GM19328 (cell line): Measurements from ENCODE around the gene FEN1.

Source experiments
- ATAC-seq: cut with Tn5 transposase; IDR thresholded peaks from one replicate; pipeline ENCODE4 v1.9.1; 2021; ENCODE audit warnings: mild to moderate bottlenecking, moderate library complexity; ENCODE audit not compliant: unreplicated experiment

Gene FEN1

DNA sequence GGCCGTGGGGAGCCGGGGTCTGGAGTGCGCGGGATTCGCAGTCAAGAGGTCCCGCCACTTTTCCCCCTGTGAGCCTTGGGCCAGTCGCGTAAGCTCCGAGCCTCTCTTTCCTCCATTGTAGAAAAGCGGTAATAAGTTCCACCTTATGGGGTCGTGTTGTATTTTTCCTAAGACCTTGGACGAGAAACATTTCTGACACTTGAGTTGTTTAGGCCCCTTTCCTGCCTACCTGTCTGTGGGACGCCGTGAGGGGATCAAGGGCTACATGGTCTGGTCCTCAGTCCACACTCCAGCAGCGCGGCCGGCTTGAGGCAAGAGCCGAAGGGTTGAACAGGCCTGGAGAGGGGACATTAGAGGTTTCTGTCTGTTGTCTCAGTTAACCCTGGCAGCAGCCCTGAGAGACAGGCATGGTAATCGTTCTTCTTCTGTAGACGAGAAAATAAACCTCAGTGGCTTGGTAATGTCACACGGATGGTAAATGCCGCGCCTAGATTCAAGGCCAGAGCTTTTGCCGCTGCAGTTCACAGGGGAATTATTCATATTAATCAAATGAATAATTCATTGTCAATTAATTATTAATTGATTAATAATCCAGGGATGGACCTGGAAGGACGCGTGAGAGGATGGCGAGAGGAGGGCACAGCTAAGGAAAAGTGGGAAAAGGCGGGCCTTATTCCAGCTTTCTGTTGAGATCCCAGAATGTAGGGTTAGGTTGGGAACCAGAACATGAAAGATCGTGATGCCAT lies 545 bp downstream of the FEN1 start:
- no peak for ATAC-seq

DNA sequence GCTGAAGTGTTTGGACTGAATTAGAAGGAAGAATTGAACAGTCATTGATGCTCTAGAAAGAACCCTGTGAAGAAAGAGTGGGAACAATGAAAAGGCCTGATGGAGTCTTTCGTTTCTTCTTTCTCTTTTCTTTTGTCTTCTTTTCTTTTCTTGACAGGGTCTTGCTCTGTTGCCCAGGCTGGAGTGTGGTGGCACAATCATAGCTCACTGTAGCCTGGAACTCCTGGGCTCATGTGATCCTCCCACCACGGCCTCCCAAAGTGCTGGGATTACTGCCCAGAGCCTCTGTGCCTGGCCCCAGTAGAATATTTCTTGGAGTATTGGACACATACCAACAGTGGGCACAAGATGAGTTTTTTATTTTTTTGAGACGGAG lies 1.1 kb downstream of the FEN1 start:
- no peak for ATAC-seq

DNA sequence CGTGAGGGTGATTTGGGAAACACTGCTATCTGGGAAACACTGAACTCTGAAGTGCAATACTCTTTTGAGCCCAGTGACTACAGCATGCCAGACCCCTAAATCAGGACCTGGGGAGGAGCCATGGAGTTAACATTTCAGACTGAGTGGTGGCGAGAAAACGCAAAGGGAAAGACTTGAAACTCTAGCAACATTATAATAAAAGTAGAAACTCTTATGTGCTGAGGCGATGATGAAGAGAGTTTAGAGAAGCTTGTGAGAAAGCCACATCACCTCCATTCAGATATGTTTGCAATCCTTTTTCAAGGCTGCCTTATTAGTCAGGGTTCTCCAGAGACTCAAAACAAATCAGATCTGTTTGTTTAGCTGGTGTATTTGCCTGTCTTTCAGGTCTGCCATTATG lies 1.9 kb downstream of the FEN1 start:
- no peak for ATAC-seq

DNA sequence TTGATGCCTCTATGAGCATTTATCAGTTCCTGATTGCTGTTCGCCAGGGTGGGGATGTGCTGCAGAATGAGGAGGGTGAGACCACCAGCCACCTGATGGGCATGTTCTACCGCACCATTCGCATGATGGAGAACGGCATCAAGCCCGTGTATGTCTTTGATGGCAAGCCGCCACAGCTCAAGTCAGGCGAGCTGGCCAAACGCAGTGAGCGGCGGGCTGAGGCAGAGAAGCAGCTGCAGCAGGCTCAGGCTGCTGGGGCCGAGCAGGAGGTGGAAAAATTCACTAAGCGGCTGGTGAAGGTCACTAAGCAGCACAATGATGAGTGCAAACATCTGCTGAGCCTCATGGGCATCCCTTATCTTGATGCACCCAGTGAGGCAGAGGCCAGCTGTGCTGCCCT lies 2.7 kb downstream of the FEN1 start:
- ATAC-seq = no peak

DNA sequence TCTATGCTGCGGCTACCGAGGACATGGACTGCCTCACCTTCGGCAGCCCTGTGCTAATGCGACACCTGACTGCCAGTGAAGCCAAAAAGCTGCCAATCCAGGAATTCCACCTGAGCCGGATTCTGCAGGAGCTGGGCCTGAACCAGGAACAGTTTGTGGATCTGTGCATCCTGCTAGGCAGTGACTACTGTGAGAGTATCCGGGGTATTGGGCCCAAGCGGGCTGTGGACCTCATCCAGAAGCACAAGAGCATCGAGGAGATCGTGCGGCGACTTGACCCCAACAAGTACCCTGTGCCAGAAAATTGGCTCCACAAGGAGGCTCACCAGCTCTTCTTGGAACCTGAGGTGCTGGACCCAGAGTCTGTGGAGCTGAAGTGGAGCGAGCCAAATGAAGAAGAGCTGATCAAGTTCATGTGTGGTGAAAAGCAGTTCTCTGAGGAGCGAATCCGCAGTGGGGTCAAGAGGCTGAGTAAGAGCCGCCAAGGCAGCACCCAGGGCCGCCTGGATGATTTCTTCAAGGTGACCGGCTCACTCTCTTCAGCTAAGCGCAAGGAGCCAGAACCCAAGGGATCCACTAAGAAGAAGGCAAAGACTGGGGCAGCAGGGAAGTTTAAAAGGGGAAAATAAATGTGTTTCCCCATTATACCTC lies 3.3 kb downstream of the FEN1 start:
- no peak for ATAC-seq

DNA sequence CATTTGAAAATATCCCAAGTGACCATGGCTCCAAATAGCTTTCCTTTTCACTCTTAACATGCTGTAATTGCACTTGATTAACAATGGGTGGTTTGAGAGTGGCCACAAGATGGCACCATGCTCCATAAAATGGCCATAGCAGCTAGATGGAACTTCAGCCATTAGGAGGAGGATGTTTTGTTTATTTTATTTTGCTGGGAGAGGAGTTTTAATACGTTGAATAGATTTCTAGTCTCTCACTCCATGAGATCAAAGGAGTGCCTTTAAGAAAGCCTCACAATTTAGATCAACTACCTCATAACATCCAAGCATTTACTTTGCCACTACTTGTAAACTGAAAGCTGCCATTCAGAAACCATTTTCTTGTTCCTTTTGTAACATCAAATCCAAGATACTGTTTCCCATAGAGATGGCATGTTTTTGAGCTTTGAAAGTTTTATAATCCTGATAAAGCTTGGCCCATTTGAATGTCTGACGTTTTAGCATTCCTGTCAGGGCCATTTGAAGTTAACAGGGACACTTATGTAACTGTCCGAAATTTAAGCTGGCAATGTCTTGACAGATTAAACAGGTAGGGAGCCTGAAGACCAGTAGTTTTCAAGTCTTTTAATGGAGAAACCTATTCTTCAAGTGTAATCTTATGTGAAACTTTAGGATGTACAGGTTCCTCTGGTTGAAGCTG lies 4.7 kb downstream of the FEN1 start:
- ATAC-seq = no peak

DNA sequence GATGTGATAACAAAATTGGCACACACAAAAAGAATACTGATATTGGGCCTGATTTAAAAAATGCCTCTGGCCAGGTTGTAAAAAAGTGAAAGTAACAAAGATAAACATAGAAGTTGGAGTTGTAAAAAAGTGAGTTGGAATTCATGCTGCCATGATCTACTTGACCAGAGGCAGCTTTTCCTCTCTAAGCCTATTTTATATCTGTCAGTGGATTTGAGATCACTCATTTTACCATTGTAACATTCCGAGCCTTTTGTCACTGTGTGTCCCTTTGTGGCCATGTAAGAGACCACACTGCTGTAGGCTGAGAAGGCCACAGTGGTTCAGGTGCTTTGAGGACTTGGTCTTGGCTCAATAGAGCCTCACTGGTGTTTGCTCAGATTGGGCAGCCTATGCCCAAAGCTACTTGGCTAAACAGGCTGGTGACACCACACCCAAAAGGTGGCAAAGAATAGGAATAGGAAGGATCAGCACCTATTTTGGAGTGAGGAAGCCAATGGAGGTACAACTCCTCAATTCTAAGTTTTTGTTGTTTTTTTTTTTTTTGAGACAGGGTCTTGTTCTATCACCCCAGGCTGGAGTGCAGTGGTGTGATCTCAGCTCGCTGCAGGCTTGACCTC lies 7.1 kb downstream of the FEN1 start:
- ATAC-seq = no peak

DNA sequence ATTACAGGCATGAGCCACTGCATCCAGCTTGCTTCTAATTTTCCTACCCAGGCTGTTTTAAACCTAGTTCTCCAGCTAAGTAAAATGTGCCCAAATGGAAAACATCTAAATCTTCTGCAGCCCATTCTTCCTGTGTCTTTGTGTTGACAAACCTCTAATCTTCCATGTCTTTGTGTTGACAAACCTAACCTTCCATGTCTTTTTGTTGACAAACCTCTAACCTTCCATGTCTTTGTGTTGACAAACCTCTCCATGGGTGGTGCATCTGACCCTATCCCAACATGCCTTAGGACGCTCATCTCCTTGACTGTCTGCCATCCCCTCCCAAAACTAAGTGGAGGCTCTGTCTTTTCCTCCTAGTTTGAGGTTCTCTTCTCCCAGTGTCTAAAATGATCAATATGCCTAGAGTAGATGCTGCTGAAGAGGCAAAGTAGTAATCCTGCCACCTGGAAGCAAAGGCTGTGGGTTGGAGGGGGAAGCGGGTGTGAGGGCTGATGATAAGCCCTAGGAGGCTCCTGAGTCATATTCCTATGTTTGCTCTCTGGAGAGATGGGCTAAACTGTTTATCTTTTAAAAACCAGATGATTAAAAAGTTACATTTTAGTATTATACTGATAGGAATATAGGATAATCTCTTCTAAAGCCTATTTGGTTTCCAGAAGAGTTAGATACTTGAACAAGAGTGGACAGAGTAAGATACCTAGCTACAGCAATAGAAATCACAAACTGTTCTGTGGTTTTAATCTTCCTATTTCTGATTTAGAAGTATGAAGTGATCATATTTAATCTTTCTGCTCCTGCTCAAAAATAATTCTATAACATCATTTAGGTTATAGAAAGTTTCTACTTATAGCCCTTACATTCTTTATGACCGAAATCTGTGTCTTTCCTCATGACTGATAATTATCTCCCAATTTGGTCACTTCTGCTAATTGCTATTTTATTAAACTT lies 7.9 kb downstream of the FEN1 start:
- no peak for ATAC-seq

DNA sequence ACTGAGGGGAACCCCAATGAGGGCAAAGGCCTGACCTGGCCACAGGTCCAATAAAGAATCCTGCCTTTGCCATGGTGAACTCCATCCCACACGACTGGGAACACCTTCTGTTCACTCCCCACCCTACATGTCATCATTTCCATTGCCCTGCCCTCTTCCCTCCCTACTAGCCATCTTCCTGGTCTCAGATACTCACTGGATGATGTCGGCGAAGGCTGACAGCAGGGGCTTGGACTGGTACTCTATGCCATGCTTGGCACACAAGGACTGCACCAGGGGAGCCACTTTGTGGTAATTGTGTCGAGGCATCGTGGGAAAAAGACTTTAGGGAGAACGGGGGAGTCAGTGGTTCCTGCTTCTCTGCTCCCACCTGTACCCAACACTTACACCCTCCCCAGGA lies 9.9 kb downstream of the FEN1 start:
- no peak for ATAC-seq

DNA sequence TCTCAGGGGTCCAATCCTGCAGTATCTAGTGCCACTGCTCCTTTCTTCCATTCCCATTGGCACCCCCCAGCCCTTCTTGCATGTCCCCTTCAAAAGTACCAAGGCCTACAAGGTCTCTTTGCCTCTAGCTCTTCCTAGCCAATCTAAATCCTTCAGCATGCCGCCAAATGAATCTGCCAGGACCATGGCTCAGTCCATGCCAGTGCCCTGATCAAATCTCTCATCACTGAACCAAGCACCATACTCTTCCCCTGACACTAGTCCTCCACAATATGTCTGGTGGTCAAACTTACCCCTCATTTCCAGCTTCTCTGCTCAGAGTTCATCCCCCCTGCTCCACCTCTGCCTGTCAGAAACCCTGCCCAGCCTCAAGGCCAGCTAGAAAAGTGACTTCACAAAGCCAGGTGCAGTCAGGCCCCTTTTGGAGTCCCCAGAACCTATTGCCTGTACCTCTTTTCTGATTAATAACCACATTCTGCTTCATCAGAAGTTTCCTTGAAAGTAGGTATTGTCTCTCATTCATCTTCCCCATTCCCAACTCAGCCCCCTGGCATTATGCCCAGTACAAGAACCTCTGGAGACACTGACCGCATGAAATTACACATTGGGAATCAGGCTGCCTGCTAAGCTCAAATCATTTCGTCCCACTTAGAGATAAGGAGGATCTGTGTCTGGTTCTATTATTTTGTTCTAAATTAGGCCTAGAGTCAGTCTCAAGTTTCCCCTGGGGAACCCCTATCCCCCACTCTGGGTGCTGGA lies 11.4 kb downstream of the FEN1 start:
- ATAC-seq = no peak

DNA sequence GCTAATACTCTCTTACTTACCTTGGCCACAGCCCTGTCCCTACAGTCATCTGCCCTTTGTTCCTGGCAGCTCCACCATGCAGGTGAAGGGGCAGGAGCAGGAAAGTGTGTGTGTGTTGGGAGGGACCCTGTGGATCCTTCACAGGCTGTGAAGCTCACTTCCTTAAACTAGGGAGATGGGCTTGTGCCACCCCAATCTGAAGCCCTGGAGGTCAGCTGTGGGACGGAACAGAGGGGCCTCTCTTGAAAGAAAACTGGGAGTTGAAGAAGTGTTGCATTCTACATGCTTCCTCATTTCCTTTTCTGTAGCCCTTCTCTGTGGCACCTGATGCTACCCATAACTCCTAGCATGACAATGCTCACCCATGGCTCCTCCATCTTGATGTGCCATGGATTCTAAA lies 12.4 kb downstream of the FEN1 start:
- ATAC-seq = no peak

DNA sequence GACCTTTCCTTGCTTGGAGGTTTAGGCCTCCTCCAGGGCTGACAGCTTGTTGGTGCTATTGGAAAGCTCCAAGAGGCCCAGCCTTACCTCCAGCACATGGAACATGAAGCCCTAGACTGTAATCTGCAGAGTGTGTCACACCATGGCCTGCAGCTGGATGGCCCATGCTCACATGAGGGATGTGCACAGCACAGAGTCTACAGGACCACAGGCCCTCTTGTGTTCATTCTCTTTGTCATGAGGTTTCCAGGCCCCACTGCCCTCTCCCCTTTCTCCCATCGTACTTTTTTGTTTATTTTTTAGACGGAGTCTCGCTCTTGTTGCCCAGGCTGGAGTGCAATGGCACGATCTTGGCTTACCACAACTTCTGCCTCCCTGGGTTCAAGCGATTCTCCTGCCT lies 14.1 kb downstream of the FEN1 start:
- no peak for ATAC-seq

DNA sequence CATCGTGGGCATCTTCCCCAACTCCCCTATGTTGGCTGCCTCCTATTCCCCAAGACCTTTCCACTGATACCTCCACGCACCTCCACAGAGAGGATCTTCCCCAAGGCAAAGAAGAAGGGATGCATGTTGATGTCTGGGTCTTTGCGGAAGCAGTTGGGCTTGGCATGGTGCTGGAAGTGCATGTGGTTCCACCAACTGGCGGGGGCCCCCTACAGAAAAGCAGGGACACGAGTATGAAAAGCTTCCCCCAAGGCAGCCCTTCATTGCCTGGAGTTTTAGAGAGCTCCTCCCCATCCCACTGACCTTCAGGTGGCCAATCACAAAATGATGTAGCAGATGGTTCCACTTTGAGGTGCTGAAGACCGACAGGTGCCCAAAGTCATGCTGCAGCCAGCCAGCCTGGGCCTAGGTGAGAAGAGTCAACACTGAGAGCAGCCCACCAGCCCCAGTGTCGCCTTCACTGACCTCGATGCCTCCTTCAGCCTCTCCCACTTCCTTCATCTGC lies 18.0 kb downstream of the FEN1 start:
- no peak for ATAC-seq

DNA sequence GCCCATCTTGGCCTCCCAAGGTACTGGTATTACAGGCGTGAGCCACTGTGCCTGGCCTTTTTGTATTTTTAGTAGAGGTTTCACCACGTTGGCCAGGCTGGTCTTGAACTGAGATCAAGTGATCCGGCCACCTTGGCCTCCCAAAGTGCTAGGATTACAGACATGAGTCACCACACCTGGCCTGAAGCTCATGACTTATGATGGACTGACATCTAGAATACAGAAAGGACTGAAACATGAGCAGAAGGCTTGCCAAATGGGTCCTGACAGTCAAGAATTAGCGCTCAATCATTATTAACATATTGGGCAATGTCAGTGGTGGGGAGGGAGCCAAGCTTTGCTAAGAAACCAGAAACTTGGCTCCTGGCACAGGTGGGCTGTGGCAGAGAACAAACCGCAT lies 19.1 kb downstream of the FEN1 start:
- no peak for ATAC-seq

DNA sequence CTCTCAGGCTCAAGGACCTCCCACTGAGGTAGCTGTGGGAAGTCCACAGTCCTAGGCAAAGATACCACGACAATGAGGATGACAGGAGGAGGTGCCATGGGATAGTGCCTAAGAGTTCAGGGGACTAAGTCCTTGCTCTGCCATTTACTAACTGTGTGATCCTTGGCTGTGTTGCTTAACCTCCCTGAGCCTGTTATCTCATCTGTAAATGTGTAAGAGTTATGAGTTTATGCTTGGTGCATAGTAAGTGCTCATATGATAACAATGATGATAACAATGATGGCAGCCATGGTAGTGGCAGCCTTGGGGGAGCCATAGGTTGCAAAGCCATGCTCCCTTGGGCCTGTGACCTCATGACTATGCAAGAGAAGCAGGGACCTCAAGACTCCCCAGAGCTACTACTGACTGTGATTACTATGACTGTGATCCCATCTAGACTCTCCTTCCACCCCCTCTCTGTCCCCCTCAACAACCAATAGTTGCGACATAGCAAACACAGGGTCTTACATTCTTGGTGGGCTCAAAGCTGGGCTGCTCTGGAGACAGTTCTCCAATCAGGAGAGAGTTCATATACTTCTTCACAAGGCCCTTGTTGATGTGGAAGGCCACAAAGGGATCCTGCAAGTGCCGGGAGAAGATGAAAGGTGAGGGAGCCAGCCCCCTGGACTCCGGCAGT lies 20.2 kb downstream of the FEN1 start:
- no peak for ATAC-seq

DNA sequence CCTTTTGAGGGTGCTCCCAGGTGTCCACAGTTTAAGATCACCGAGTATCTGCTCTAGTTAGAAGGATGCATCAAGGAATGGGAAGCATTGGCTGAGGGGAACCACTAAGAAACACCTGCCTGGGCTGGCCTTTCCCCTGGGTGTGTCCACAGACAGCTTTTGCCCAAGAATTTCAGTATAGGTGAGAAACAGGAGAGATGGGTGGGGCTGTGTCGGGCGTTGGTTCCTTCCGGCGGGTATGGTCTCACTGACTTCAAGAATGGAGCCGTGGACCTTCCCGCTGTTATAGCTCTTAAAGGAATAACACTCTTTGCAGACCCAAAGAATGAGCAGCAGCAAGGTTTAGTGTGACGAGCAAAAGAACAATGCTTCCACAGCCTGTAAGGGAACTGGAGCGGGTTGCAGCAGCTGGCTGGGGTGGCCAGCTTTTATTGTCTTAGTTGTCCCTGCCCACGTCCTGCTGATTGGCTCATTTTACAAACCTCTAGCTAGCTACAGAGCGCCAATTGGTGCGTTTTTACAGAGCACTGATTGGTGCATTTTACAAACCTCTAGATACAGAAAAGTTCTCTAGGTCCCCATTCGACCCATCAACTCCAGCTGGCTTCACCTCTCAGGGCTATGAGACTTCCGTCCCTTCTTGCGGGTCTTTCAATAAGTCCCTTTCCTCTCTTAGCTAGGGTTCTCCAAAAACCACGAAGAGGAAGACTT lies 21.7 kb downstream of the FEN1 start:
- no peak for ATAC-seq

DNA sequence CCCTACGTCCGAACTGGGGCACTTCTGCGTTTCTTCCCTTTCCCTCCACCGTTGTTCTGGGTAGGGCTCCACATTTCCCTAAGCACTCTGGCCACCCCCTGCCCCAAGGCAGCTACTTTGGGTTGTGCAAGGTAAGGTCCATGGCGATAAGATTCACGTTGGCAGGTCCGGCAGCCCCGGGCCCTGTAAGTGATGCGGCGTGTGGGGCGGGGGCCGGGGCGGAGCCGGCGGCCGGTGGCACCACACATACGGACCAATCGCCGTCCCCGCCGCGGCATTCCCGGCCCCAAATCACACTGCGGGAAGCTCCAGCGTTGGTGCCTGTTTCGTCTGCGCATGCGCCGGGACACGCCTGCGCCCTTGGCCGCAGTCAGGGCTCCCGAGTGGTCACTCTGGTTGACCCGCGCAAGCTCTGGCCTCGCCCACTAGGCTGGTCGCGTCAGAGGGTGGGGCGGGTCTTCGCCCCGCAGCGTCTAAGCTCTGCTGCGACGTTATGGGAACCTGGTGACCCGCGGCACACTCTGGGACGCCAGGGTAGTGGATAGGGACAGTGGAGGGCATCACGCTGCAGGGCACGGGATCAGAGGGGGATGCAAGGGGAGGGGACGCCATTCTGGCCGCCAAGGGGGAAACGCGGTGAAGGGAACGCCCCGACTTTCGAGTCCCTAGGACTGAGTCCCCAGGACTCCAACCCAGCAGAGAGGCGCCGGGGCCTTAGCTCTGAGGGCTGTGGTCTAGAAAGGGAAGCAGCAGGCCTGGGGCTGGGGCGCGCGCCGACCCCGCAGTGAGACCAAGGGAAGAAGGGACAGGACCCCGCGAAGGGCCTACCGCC lies 22.5 kb downstream of the FEN1 start:
- ATAC-seq = no peak
